Measurements from ENCODE around the gene PTPRC.

Gene PTPRC

DNA sequence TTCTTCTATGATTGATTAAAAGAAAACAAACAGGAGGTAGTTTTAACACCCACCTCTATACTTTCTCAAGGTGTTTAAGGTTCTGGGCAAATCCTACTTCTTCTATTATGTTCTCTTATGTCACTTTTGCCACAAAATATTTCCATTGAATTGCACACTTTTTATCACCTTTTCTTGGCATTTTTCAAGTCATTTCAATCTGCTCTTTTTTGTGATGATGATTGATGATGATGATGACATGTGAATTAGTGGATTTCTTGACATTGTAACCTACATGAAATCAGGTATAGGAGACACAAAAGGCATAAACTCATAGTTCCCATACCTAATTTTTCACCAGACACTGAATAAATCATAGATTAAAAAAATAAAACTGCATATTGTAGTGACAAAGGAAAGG lies 4.1 kb downstream of the PTPRC start:
- no peak for TF ChIP-seq CTCF (IDR thresholded peaks at IDR 0.05; ENCODE audit: unreplicated experiment in 3 of 3)
- no peak overlapping the region for H3K27ac Mint-ChIP-seq
- H3K4me1 Mint-ChIP-seq = no peaks in the 10 kb centered on the region
- H3K36me3 Mint-ChIP-seq (ENCODE audit: low read depth) = no peaks in the 10 kb centered on the region
- H3K27me3 Mint-ChIP-seq (ENCODE audit: low read depth) = no peaks in the 10 kb centered on the region
- no peak overlapping the region for H3K4me3 Mint-ChIP-seq
- no peaks in the 10 kb centered on the region for H3K9me3 Mint-ChIP-seq

DNA sequence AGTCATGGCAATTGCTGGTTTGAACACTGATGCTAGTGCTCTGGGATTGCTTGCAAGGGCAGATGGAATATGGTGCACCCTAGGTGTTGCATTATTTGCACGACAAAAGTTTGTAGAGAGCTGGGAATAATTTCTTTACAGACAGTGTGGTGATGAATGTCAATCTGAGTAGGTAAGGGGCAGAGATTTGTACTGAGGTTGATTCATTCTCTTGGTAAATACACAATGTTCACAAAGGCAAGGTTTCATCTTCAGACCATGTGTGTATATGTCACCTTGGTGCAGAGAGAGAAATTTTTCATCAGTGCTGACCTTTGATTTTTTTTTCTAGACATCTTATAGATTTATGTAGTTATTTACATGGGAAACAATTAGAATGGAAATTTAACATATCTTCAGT lies 5.0 kb downstream of the PTPRC start:
- Mint-ChIP-seq H3K9me3 (no peaks in the 10 kb centered on the region), H3K4me1 (no peaks in the 10 kb centered on the region), H3K4me3 (no peak overlapping the region), H3K36me3 (ENCODE audit: low read depth) (no peaks in the 10 kb centered on the region), H3K27ac (no peak overlapping the region), H3K27me3 (ENCODE audit: low read depth) (no peaks in the 10 kb centered on the region)
- no peak for TF ChIP-seq CTCF (IDR thresholded peaks at IDR 0.05; ENCODE audit: unreplicated experiment in 3 of 3)

DNA sequence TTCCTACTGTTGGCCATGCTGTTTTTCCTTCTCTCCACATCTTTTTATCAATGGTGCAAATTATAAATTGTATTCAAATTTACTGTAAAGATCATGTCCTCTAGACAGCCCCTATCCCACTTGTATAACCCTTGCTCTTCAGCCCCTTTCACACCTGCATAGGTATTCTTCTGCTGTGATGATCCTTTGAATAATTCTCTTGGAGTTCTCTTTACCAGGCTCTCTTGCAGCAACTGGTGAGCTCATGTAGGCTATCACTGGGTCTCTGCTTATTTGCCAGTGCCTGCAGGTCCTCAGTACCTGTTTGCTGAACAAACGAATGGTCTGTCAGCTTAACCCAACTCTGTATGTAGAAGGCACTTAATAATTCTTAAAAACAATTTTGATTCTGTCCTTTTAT lies 8.2 kb downstream of the PTPRC start:
- Mint-ChIP-seq H3K27me3 (ENCODE audit: low read depth) (no peaks in the 10 kb centered on the region), H3K4me3 (no peak overlapping the region), H3K27ac (no peak overlapping the region), H3K36me3 (ENCODE audit: low read depth) (no peaks in the 10 kb centered on the region), H3K4me1 (no peaks in the 10 kb centered on the region), H3K9me3 (no peaks in the 10 kb centered on the region)
- TF ChIP-seq CTCF (IDR thresholded peaks at IDR 0.05; ENCODE audit: unreplicated experiment in 3 of 3) = no peak

DNA sequence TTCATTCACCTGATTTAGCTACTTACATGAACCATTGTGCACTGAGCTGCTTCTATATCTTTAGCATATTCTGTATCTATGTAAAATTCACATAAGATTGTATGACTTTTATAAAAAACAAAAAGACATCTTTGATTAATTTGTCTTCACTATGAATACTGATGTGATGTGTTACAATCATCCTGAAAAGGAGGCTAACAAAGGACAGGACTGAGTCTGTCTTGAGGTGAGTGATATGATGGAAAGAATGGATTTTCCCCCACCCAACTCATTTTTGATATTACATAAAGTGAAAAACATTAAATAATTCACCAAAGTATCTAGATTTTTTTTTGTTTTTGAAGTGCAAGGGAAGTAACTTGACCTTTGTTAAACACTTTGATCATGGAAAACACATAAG lies 9.8 kb downstream of the PTPRC start:
- no peaks in the 10 kb centered on the region for H3K4me1 Mint-ChIP-seq
- no peaks in the 10 kb centered on the region for H3K9me3 Mint-ChIP-seq

DNA sequence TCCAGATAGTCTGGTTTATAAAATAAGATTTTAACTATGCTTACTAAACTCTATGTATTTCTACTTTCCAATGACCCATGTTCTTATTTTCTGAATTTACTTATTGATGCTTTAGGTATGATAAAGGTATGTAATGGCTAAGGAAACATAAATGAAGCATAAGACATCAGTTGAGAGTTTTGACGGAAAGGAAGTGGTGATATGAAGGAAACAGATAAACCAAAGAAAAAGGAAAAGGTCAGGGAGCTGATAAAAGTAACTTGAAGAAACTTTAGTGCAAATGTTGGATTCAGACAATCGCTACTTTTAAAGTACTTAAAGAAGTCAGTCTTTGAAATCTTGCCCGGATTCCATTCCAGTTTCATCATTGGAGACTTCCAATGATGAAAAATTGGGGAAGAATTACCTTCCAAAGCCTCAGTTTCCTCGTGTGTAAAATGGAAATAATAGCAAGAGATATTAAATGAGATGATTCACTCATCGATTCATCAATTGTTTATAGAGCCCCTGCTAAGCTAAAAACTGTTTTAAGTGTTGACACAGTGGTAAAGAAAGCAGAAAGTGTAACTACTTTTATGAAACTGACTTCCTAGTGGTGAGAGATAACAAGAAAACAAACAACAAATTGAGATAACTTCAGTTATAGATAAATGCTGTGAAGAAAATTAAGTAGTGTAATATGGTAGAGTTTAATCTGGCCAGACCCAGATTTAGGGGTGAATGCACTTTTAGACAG lies 10.6 kb downstream of the PTPRC start:
- H3K27me3 Mint-ChIP-seq (ENCODE audit: low read depth) = no peaks in the 10 kb centered on the region
- no peak for TF ChIP-seq CTCF (IDR thresholded peaks at IDR 0.05; ENCODE audit: unreplicated experiment in 3 of 3)
- H3K27ac Mint-ChIP-seq = no peak overlapping the region
- H3K36me3 Mint-ChIP-seq (ENCODE audit: low read depth) = no peaks in the 10 kb centered on the region
- H3K4me1 Mint-ChIP-seq = no peaks in the 10 kb centered on the region
- H3K4me3 Mint-ChIP-seq = no peak overlapping the region
- no peaks in the 10 kb centered on the region for H3K9me3 Mint-ChIP-seq

More for the DNA sequence above, 9.8 kb downstream of the PTPRC start:
- H3K4me3 Mint-ChIP-seq = no peak overlapping the region
- no peak overlapping the region for H3K27ac Mint-ChIP-seq
- no peaks in the 10 kb centered on the region for H3K27me3 Mint-ChIP-seq (ENCODE audit: low read depth)
- TF ChIP-seq CTCF (IDR thresholded peaks at IDR 0.05; ENCODE audit: unreplicated experiment in 3 of 3) = no peak
- no peaks in the 10 kb centered on the region for H3K36me3 Mint-ChIP-seq (ENCODE audit: low read depth)

- Mint-ChIP-seq H3K4me3 (no peak overlapping the region), H3K27me3 (ENCODE audit: low read depth) (no peaks in the 10 kb centered on the region), H3K9me3 (no peaks in the 10 kb centered on the region), H3K4me1 (no peaks in the 10 kb centered on the region), H3K36me3 (ENCODE audit: low read depth) (no peaks in the 10 kb centered on the region), H3K27ac (no peak overlapping the region)
- no peak for TF ChIP-seq CTCF (IDR thresholded peaks at IDR 0.05; ENCODE audit: unreplicated experiment in 3 of 3)
Observed at GRCh38 chr1:198649968-198650338, 11.1 kb downstream of the PTPRC start.
